HepG2 (cell line): Measurements from ENCODE around the gene ZSWIM8. TPM values are rescaled to one million over a fixed set of nuclear protein-coding genes. Genes with fewer than 3 reads are reported as not detected.

Experiments
- ATAC-seq: fragments of 200-7000 bp; cut with Tn5 transposase; 3 replicates; pipeline ENCODE4 v1.9.1; 2020; ENCODE audit warnings: mild to moderate bottlenecking, moderate library complexity
- BruUV-seq: library from RNA; stranded (reverse); fragments of 400-500 nt; replicated peaks from 2 replicates; lab custom pipeline; 2021; lab: Mats Ljungman, UMichigan
- CTCF ChIA-PET: fragments of 300-600 bp; formaldehyde crosslinking; extraction: SDS; loops from one replicate; lab custom pipeline; 2021; ENCODE audit warnings: low total read pairs, inconsistent platforms, low intra/inter-chr PET ratio; lab: Yijun Ruan, JAX
- POLR2A ChIA-PET: fragments of 350-600 bp; sonication (Branson Sonifier 250); formaldehyde crosslinking; loops from one replicate; lab custom pipeline; 2020; ENCODE audit warnings: antibody characterized with exemption, inconsistent platforms; lab: Yijun Ruan, JAX
- DNase-seq: peaks from one replicate; pipeline ENCODE4 v3.0.0-alpha.2; 2015; ENCODE audit warnings: low spot score
- FAIRE-seq: peaks from 3 replicates; lab custom pipeline; 2011; peaks lifted over from hg19 to GRCh38; lab: Jason Lieb, UNC
- H2AFZ ChIP-seq: one replicate; pipeline ENCODE4 v1.6.1; 2011; ENCODE audit warnings: low read length, inconsistent platforms
- H3K27ac ChIP-seq: fragments of 300-600 bp; 3 replicates; pipeline ENCODE4 v1.8.0; 2011; ENCODE audit warnings: mixed run types, mild to moderate bottlenecking, mixed read lengths, low read length, inconsistent platforms; ENCODE audit not compliant: insufficient read depth; ENCODE audit errors: extremely low read length
- H3K27me3 ChIP-seq, 2 experiments: fragments of 200-600 bp in 1 of 2; 2 replicates in 1 of 2; 3 replicates in 1 of 2; pipeline versions ENCODE4 v1.6.0 to v1.8.0; 2011; ENCODE audit warnings: low read length in 2 of 2, mild to moderate bottlenecking in 2 of 2, moderate library complexity in 2 of 2, inconsistent platforms in 1 of 2; ENCODE audit not compliant: insufficient read depth in 2 of 2, control insufficient read depth in 1 of 2
- H3K36me3 ChIP-seq, 2 experiments: fragments of 200-600 bp in 1 of 2; replicated peaks in 1 of 2; 2 replicates in 1 of 2; 3 replicates in 1 of 2; pipeline versions ENCODE4 v1.5.1 to v1.8.0; 2011; ENCODE audit warnings: low read length in 2 of 2, inconsistent platforms in 1 of 2; ENCODE audit not compliant: insufficient read depth in 2 of 2, control insufficient read depth in 1 of 2
- H3K4me1 ChIP-seq: 2 replicates; pipeline ENCODE4 v1.5.1; 2012; ENCODE audit warnings: low read length, inconsistent platforms; ENCODE audit not compliant: insufficient read depth
- H3K4me2 ChIP-seq: 2 replicates; pipeline ENCODE4 v1.6.0; 2011; ENCODE audit warnings: low read depth, low read length, inconsistent platforms
- H3K4me3 ChIP-seq, 3 experiments: fragments of 200-600 bp in 1 of 3; sonication (generic), shearing (Covaris generic) in 1 of 3; replicated peaks in 1 of 3; 2 replicates each; pipeline ENCODE4 v1.5.1; 2011 to 2016; ENCODE audit warnings: low read length in 3 of 3, inconsistent platforms in 2 of 3, low read depth in 2 of 3, mild to moderate bottlenecking in 2 of 3, control low read depth in 1 of 3, mixed read lengths in 1 of 3; ENCODE audit not compliant: insufficient read depth in 1 of 3
- H3K79me2 ChIP-seq: one replicate; pipeline ENCODE4 v1.6.1; 2011; ENCODE audit warnings: low read length, inconsistent platforms; ENCODE audit not compliant: insufficient read depth
- H3K9ac ChIP-seq: 2 replicates; pipeline ENCODE4 v1.6.0; 2011; ENCODE audit warnings: mild to moderate bottlenecking, low read depth, low read length, inconsistent platforms; ENCODE audit not compliant: insufficient read depth
- H3K9me3 ChIP-seq: 2 replicates; pipeline ENCODE4 v1.5.1; 2012; ENCODE audit warnings: mild to moderate bottlenecking, low read length
- H4K20me1 ChIP-seq: 2 replicates; pipeline ENCODE4 v1.6.0; 2011; ENCODE audit warnings: inconsistent platforms, mild to moderate bottlenecking, low read length, moderate library complexity; ENCODE audit not compliant: insufficient read depth
- AHDC1 ChIP-seq: sonication (generic); formaldehyde crosslinking; IDR thresholded peaks from 2 replicates; pipeline ENCODE4 v1.5.1; 2020; ENCODE audit warnings: mild to moderate bottlenecking, missing genetic modification reagents, borderline replicate concordance
- CHD2 ChIP-seq: IDR thresholded peaks from 2 replicates; pipeline ENCODE4 v1.6.1; 2011; ENCODE audit warnings: low read depth, low read length, improper control_type of control experiment
- CHD4 ChIP-seq: fragments of 200-600 bp; sonication (generic); IDR thresholded peaks from 2 replicates; pipeline ENCODE4 v1.7.0; 2017; ENCODE audit warnings: mild to moderate bottlenecking, low read length, borderline replicate concordance
- KAT7 ChIP-seq: IDR thresholded peaks from 2 replicates; pipeline ENCODE4 v1.6.1; 2018; ENCODE audit warnings: borderline replicate concordance, missing compliant biosample characterization
- KLF9 ChIP-seq: IDR thresholded peaks from 2 replicates; pipeline ENCODE4 v1.6.1; 2016; ENCODE audit warnings: low read depth
- MLLT10 ChIP-seq: sonication (generic); formaldehyde crosslinking; IDR thresholded peaks from 2 replicates; pipeline ENCODE4 v1.4.0; 2020; ENCODE audit warnings: missing genetic modification reagents
- MTF1 ChIP-seq: sonication (generic); formaldehyde crosslinking; IDR thresholded peaks from 2 replicates; pipeline ENCODE4 v1.5.0; 2020; ENCODE audit warnings: missing genetic modification reagents
- NCOA2 ChIP-seq: sonication (generic); formaldehyde crosslinking; IDR thresholded peaks from 2 replicates; pipeline ENCODE4 v1.8.0; 2022; ENCODE audit warnings: inconsistent platforms
- RFX5 ChIP-seq: IDR thresholded peaks from 2 replicates; pipeline ENCODE4 v1.6.1; 2011; ENCODE audit warnings: low read depth, low read length, improper control_type of control experiment
- SMAD3 ChIP-seq: sonication (generic); formaldehyde crosslinking; IDR thresholded peaks from 2 replicates; pipeline ENCODE4 v1.4.0; 2020; ENCODE audit warnings: missing genetic modification reagents
- ZNF839 ChIP-seq: sonication (generic); formaldehyde crosslinking; IDR thresholded peaks from 2 replicates; pipeline ENCODE4 v1.4.0; 2020; ENCODE audit warnings: missing genetic modification reagents, mild to moderate bottlenecking, borderline replicate concordance
- WGBS: methylation state at CpG from one replicate; pipeline ENCODE4 v1.1.6; 2017; ENCODE audit warnings: low lambda C conversion rate; 5-methylcytosine and 5-hydroxymethylcytosine counted together
- in situ Hi-C: cut with HindIII; loops from 2 replicates; pipeline ENCODE4 v1.10.0; 2017; ENCODE audit warnings: low pct_unique_long_range_greater_than_20kb; ENCODE audit not compliant: extremely low pct_ligation_motif_present
- intact Hi-C: fragments of 100-400 bp; cut with micrococcal nuclease; formaldehyde crosslinking; loops from one replicate; pipeline ENCODE4 v1.10.0; 2022; ENCODE audit not compliant: unreplicated experiment
- polyA plus RNA-seq, 8 experiments: library from polyadenylated mRNA; depleted of rRNA in 3 of 8; stranded (reverse) in 7 of 8; unstranded in 1 of 8; fragments of >200 nt; fragmentation: Illumina TruSeq in 4 of 8; extraction: Trizol in 4 of 8; gene quantifications; 2 replicates each; pipeline versions ENCODE4 v1.2.1 to v1.2.3, GENCODE V29; 2011 to 2016; ENCODE audit warnings: low read depth in 4 of 8, missing spikeins in 1 of 8, mixed read lengths in 1 of 8; ENCODE audit not compliant: insufficient read depth in 1 of 8
- total RNA-seq, 5 experiments: library from RNA; depleted of rRNA; stranded (reverse); fragments of >200 nt; fragmentation: Illumina TruSeq; extraction: Trizol; gene quantifications; 2 replicates each; pipeline ENCODE4 v1.2.3, GENCODE V29; 2016; ENCODE audit warnings: low read depth in 1 of 5
- TF ChIP-seq, protein P1 (sequence below): sonication (generic); formaldehyde crosslinking; IDR thresholded peaks from 2 replicates; pipeline ENCODE4 v1.4.0; 2020; ENCODE audit warnings: missing genetic modification reagents, borderline replicate concordance
- TF ChIP-seq, protein P2 (sequence below), 2 experiments: sonication (generic) in 1 of 2; formaldehyde crosslinking in 1 of 2; IDR thresholded peaks; 2 replicates each; pipeline versions ENCODE4 v1.4.0 to v1.6.1; 2018 to 2020; ENCODE audit warnings: missing genetic modification reagents in 2 of 2, borderline replicate concordance in 1 of 2, low read depth in 1 of 2, mild to moderate bottlenecking in 1 of 2, missing biosample characterization in 1 of 2

The ZSWIM8 gene
- total and polyA plus RNA-seq, 2 of the 13 experiments (the other 11 are each of a cell fraction or from before 2014, with no cell fraction given): 39.9 to 98.2 TPM

DNA sequence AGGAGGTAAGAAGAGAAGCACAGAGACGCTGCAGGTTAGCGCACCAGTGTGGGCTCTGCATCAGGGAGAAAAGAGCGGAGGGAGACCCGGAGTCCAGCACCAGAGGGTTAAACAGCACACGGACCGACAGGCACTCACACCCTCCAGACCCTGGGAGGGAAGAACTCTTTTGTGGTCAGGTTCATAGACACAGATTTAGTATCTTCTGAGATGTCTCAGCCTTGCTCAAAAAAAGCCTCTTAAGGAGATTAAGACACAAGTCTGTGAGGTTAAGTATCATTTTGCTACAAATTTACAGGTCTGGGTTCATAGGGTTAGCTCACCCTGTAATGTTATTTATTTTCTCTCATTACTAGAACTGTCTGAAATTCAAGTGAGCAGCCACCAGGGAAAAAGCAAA lies 42.8 kb downstream of the ZSWIM8 start:
- Histone ChIP-seq H3K36me3 (peaks cover 15 to 24% of the 10 kb centered on the region in 2 experiments), H3K27me3 (no peaks in the 10 kb centered on the region), H3K9me3 (no peaks in the 10 kb centered on the region), H3K27ac (no peak overlapping the region), H3K4me2 (no peak overlapping the region), H3K9ac (no peak overlapping the region), H2AFZ (no peak overlapping the region), H3K79me2 (no peaks in the 10 kb centered on the region), H4K20me1 (no peaks in the 10 kb centered on the region), H3K4me1 (no peaks in the 10 kb centered on the region), H3K4me3 (no peak overlapping the region)
- no TSS peak for BruUV-seq
- WGBS: 93% methylated on average over 6 of the region's 6 CpGs
- DNase-seq (no peak), FAIRE-seq (no peak), ATAC-seq (no peak)
- CTCF ChIA-PET: no interaction called here
- intact Hi-C loops: no loop called here
- in situ Hi-C loops: no loop called here
- POLR2A ChIA-PET: interaction anchor here (0.9 kb wide), 1 partner anchor 12 kb away, joined by 4 read pairs; no protein-coding TSS in a partner anchor
- TF ChIP-seq SMAD3: no peak
- TF ChIP-seq, protein P1, sequence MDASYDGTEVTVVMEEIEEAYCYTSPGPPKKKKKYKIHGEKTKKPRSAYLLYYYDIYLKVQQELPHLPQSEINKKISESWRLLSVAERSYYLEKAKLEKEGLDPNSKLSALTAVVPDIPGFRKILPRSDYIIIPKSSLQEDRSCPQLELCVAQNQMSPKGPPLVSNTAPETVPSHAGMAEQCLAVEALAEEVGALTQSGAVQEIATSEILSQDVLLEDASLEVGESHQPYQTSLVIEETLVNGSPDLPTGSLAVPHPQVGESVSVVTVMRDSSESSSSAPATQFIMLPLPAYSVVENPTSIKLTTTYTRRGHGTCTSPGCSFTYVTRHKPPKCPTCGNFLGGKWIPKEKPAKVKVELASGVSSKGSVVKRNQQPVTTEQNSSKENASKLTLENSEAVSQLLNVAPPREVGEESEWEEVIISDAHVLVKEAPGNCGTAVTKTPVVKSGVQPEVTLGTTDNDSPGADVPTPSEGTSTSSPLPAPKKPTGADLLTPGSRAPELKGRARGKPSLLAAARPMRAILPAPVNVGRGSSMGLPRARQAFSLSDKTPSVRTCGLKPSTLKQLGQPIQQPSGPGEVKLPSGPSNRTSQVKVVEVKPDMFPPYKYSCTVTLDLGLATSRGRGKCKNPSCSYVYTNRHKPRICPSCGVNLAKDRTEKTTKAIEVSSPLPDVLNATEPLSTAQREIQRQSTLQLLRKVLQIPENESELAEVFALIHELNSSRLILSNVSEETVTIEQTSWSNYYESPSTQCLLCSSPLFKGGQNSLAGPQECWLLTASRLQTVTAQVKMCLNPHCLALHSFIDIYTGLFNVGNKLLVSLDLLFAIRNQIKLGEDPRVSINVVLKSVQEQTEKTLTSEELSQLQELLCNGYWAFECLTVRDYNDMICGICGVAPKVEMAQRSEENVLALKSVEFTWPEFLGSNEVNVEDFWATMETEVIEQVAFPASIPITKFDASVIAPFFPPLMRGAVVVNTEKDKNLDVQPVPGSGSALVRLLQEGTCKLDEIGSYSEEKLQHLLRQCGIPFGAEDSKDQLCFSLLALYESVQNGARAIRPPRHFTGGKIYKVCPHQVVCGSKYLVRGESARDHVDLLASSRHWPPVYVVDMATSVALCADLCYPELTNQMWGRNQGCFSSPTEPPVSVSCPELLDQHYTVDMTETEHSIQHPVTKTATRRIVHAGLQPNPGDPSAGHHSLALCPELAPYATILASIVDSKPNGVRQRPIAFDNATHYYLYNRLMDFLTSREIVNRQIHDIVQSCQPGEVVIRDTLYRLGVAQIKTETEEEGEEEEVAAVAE (CRISPR knock-in tag): no peak
- TF ChIP-seq CHD4: no peak
- TF ChIP-seq NCOA2: no peak
- no peak for TF ChIP-seq ZNF839 (CRISPR knock-in tag)
- TF ChIP-seq, protein P2, sequence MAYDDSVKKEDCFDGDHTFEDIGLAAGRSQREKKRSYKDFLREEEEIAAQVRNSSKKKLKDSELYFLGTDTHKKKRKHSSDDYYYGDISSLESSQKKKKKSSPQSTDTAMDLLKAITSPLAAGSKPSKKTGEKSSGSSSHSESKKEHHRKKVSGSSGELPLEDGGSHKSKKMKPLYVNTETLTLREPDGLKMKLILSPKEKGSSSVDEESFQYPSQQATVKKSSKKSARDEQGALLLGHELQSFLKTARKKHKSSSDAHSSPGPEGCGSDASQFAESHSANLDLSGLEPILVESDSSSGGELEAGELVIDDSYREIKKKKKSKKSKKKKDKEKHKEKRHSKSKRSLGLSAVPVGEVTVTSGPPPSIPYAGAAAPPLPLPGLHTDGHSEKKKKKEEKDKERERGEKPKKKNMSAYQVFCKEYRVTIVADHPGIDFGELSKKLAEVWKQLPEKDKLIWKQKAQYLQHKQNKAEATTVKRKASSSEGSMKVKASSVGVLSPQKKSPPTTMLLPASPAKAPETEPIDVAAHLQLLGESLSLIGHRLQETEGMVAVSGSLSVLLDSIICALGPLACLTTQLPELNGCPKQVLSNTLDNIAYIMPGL (CRISPR knock-in tag; IDR thresholded peaks at IDR 0.05; ENCODE audit: borderline replicate concordance in 1 of 2, low read depth in 1 of 2): no peak
- no peak for TF ChIP-seq KAT7 (CRISPR knock-in tag)
- TF ChIP-seq MTF1 (CRISPR knock-in tag): no peak
- TF ChIP-seq RFX5: no peak
- no peak for TF ChIP-seq KLF9 (CRISPR knock-in tag)
- TF ChIP-seq MLLT10 (CRISPR knock-in tag): no peak
- TF ChIP-seq AHDC1 (CRISPR knock-in tag): no peak
- TF ChIP-seq CHD2: no peak
